Measurements from ENCODE around the gene SUCLG2.

GRCh38 chr3:67592057-67592456 lies 62.4 kb downstream of the SUCLG2 start:
- TF ChIP-seq CTCF (conservative IDR thresholded peaks at IDR 0.05) (no peak), ZFX (IDR thresholded peaks at IDR 0.05) (no peak)

Measured in C4-2B (cell line).